ENCODE data around the gene NPTXR. TPM values are rescaled to one million over a fixed set of nuclear protein-coding genes. Genes with fewer than 3 reads are reported as not detected.

Gene NPTXR
- total and polyA plus RNA-seq, 10 donors = 0.24 to 11.5 (median 4.7) TPM

GRCh38 chr22:38840129-38840528 is 3.7 kb downstream of the NPTXR start:
- DNase-seq = no peak
- no peaks in the 10 kb centered on the region for H3K9me3 ChIP-seq
- H3K27ac ChIP-seq = no peak overlapping the region
- peaks cover 8 to 33% (median 17%) of the 10 kb centered on the region in 6 donors for H3K4me1 ChIP-seq
- H3K27me3 ChIP-seq (replicated peaks in 1 of 7) = peaks cover 0 to 60% (median 23%) of the 10 kb centered on the region in 7 donors
- no peaks in the 10 kb centered on the region for H3K36me3 ChIP-seq
- TF ChIP-seq POLR2A (IDR thresholded peaks at IDR 0.05) (no peak), POLR2AphosphoS5 (IDR thresholded peaks at IDR 0.05) (no peak)
- TF ChIP-seq, protein P1, sequence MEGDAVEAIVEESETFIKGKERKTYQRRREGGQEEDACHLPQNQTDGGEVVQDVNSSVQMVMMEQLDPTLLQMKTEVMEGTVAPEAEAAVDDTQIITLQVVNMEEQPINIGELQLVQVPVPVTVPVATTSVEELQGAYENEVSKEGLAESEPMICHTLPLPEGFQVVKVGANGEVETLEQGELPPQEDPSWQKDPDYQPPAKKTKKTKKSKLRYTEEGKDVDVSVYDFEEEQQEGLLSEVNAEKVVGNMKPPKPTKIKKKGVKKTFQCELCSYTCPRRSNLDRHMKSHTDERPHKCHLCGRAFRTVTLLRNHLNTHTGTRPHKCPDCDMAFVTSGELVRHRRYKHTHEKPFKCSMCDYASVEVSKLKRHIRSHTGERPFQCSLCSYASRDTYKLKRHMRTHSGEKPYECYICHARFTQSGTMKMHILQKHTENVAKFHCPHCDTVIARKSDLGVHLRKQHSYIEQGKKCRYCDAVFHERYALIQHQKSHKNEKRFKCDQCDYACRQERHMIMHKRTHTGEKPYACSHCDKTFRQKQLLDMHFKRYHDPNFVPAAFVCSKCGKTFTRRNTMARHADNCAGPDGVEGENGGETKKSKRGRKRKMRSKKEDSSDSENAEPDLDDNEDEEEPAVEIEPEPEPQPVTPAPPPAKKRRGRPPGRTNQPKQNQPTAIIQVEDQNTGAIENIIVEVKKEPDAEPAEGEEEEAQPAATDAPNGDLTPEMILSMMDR (IDR thresholded peaks at IDR 0.05 in 8 of 11, conservative IDR thresholded peaks at IDR 0.05 in 3 of 11) = no peak
- 82 to 95% (median 87%) methylated on average over 3 of the region's 3 CpGs for WGBS, 5 donors
- no peak overlapping the region for H3K4me3 ChIP-seq
- intact Hi-C loops (cut with DNase I; ENCODE audit: low total_unique reads) = no loop called here

DNA sequence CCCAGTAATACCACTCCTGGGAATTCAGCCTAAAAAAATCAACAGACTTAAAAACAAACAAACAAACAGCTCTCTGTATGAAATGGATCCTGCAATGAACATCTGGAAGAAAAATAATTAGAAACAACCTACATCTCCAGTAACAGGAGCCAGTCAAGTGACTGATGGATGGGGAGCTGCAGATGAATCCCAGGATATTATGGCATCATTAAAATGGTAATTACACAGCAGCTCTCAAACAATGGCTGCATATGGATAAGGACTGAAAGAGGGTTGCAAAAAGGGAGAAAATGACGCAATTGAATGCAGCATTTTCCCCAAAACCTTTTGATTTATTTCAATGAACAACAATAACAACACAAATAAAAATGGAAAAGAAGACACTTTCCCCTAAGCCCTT is 4.1 kb downstream of the NPTXR start:
- Histone ChIP-seq H3K36me3 (no peaks in the 10 kb centered on the region), H3K27me3 (replicated peaks in 1 of 7) (peaks cover 0 to 60% (median 21%) of the 10 kb centered on the region in 7 donors), H3K4me1 (peaks cover 8 to 32% (median 17%) of the 10 kb centered on the region in 6 donors), H3K27ac (no peak overlapping the region), H3K9me3 (no peaks in the 10 kb centered on the region), H3K4me3 (no peak overlapping the region)
- TF ChIP-seq POLR2AphosphoS5 (IDR thresholded peaks at IDR 0.05) (no peak), POLR2A (IDR thresholded peaks at IDR 0.05) (no peak)
- TF ChIP-seq, protein P1 (IDR thresholded peaks at IDR 0.05 in 8 of 11, conservative IDR thresholded peaks at IDR 0.05 in 3 of 11) = no peak
- intact Hi-C loops (cut with DNase I; ENCODE audit: low total_unique reads) = no loop called here
- 87 to 97% (median 93%) methylated on average over 1 of the region's 1 CpG for WGBS, 5 donors
- DNase-seq = no peak

GRCh38 chr22:38837414-38837928 is 6.4 kb downstream of the NPTXR start:
- Histone ChIP-seq H3K27ac (no peak overlapping the region), H3K36me3 (no peaks in the 10 kb centered on the region), H3K27me3 (replicated peaks in 1 of 7) (peaks cover 0 to 51% (median 12%) of the 10 kb centered on the region in 7 donors), H3K9me3 (no peaks in the 10 kb centered on the region), H3K4me1 (peaks cover under 1 to 16% (median 4%) of the 10 kb centered on the region in 6 donors), H3K4me3 (no peak overlapping the region)
- 79 to 91% (median 87%) methylated on average over 6 of the region's 6 CpGs for WGBS, 5 donors
- intact Hi-C loops (cut with DNase I; ENCODE audit: low total_unique reads) = no loop called here
- TF ChIP-seq POLR2A (IDR thresholded peaks at IDR 0.05) (no peak), POLR2AphosphoS5 (IDR thresholded peaks at IDR 0.05) (no peak)
- TF ChIP-seq, protein P1 (IDR thresholded peaks at IDR 0.05 in 8 of 11, conservative IDR thresholded peaks at IDR 0.05 in 3 of 11) = no peak
- no peak for DNase-seq

GRCh38 chr22:38835888-38836301 is 7.9 kb downstream of the NPTXR start:
- WGBS, 5 donors = 77 to 81% (median 79%) methylated on average over 19 of the region's 19 CpGs
- intact Hi-C loops (cut with DNase I; ENCODE audit: low total_unique reads) = no loop called here
- H3K4me1 ChIP-seq = no peaks in the 10 kb centered on the region
- TF ChIP-seq POLR2AphosphoS5 (IDR thresholded peaks at IDR 0.05) = no peak
- TF ChIP-seq, protein P1 (IDR thresholded peaks at IDR 0.05 in 8 of 11, conservative IDR thresholded peaks at IDR 0.05 in 3 of 11) = no peak
- TF ChIP-seq POLR2A (IDR thresholded peaks at IDR 0.05) = no peak
- no peak for DNase-seq
- no peak overlapping the region for H3K27ac ChIP-seq
- H3K27me3 ChIP-seq (replicated peaks in 1 of 7) = peaks cover 0 to 36% (median 0%) of the 10 kb centered on the region in 7 donors
- no peaks in the 10 kb centered on the region for H3K36me3 ChIP-seq
- H3K9me3 ChIP-seq = no peaks in the 10 kb centered on the region
- no peak overlapping the region for H3K4me3 ChIP-seq

All from spleen (tissue), 11 donors.